Uterus (tissue), 4 donors: ENCODE measurements around the gene LPP. TPM values are rescaled to one million over a fixed set of nuclear protein-coding genes. Genes with fewer than 3 reads are reported as not detected.
A peak's percentile ranks its signal among the peaks of the same experiment; 100 is the strongest.

Source experiments
- DNase-seq, 2 donors: peaks; one replicate each; pipeline ENCODE4 v3.0.0-alpha.2; 2019 to 2020
- H3K27ac ChIP-seq, 2 donors: fragments of 200-600 bp; sonication (generic); 1 replicate in 1 of 2; 2 replicates in 1 of 2; pipeline ENCODE4 v1.5.1; 2016 to 2018
- H3K27me3 ChIP-seq, 2 donors: fragments of 200-600 bp; sonication (generic); one replicate each; pipeline ENCODE4 v1.5.1; 2018 to 2019; ENCODE audit warnings: control low read depth in 1 of 2
- H3K36me3 ChIP-seq, 2 donors: fragments of 200-600 bp; sonication (generic); one replicate each; pipeline ENCODE4 v1.5.1; 2019; ENCODE audit warnings: control low read depth in 1 of 2
- H3K4me1 ChIP-seq, 2 donors: fragments of 200-600 bp; sonication (generic); one replicate each; pipeline ENCODE4 v1.5.1; 2018 to 2019; ENCODE audit warnings: control low read depth in 1 of 2
- H3K4me3 ChIP-seq, 2 donors: fragments of 200-600 bp; sonication (generic); 1 replicate in 1 of 2; 2 replicates in 1 of 2; pipeline ENCODE4 v1.5.1; 2018 to 2019; ENCODE audit warnings: mild to moderate bottlenecking in 1 of 2
- H3K9me3 ChIP-seq, 2 donors: fragments of 200-600 bp; sonication (generic); one replicate each; pipeline ENCODE4 v1.5.1; 2019; ENCODE audit warnings: control low read depth in 1 of 2
- POLR2A ChIP-seq, 2 donors: fragments of 450-650 bp; IDR thresholded peaks; one replicate each; pipeline ENCODE4 v1.6.1; 2016; ENCODE audit warnings: antibody characterized with exemption in 2 of 2, mild to moderate bottlenecking in 1 of 2, moderate library complexity in 1 of 2
- intact Hi-C: fragments of 100-400 bp; cut with DNase I; formaldehyde crosslinking; loops from one replicate; pipeline ENCODE4 v1.15.1; 2023; ENCODE audit warnings: low total_unique reads
- total RNA-seq, 4 donors: library from RNA; depleted of rRNA in 3 of 4; stranded (reverse); fragments of >200 nt in 3 of 4; gene quantifications; one replicate each; pipeline versions ENCODE4 v1.1.0 to v1.2.4, GENCODE V29; 2014 to 2023
- TF ChIP-seq, protein P1 (sequence below), 4 experiments: fragments of 200-600 bp in 2 of 4; fragments of 450-650 bp in 2 of 4; sonication (generic) in 2 of 4; IDR thresholded peaks; one replicate each; pipeline ENCODE4 v1.5.1; 2016 to 2019; ENCODE audit warnings: antibody characterized with exemption in 4 of 4, mild to moderate bottlenecking in 2 of 4, moderate library complexity in 1 of 4
- donor health status: DM: yes; HTN: yes; CAD: no.

Gene LPP
- total RNA-seq, 4 donors from 2014 or later, result 180 to 1,374 (median 712) TPM

DNA sequence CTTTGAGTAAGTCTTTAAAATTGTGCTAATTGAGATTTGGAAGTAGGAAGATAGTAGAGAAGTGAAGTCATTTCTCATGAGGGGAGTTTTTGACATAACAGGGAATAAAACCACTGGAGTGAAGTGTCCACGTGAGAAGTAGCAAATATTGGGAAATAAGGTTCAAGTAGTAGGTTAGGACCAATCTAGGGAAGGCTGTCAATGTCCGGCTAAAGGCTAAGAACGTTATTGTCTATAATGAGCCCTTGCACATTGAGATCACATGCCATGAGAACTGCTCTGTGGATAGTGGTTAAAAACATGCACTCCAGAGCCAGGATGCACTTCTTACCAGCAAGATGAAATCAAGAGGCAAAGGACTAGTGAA, 557.9 kb downstream of the LPP start:
- no peak for DNase-seq
- TF ChIP-seq, protein P1, sequence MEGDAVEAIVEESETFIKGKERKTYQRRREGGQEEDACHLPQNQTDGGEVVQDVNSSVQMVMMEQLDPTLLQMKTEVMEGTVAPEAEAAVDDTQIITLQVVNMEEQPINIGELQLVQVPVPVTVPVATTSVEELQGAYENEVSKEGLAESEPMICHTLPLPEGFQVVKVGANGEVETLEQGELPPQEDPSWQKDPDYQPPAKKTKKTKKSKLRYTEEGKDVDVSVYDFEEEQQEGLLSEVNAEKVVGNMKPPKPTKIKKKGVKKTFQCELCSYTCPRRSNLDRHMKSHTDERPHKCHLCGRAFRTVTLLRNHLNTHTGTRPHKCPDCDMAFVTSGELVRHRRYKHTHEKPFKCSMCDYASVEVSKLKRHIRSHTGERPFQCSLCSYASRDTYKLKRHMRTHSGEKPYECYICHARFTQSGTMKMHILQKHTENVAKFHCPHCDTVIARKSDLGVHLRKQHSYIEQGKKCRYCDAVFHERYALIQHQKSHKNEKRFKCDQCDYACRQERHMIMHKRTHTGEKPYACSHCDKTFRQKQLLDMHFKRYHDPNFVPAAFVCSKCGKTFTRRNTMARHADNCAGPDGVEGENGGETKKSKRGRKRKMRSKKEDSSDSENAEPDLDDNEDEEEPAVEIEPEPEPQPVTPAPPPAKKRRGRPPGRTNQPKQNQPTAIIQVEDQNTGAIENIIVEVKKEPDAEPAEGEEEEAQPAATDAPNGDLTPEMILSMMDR (IDR thresholded peaks at IDR 0.05), result no peak
- TF ChIP-seq POLR2A (IDR thresholded peaks at IDR 0.05), result no peak
- intact Hi-C loops, result no loop called here
- Histone ChIP-seq H3K27ac (peak overlapping the region; percentile 17 to 61), H3K27me3 (no peaks in the 10 kb centered on the region), H3K4me1 (no peaks in the 10 kb centered on the region), H3K9me3 (no peaks in the 10 kb centered on the region), H3K36me3 (no peaks in the 10 kb centered on the region), H3K4me3 (no peak overlapping the region)

DNA sequence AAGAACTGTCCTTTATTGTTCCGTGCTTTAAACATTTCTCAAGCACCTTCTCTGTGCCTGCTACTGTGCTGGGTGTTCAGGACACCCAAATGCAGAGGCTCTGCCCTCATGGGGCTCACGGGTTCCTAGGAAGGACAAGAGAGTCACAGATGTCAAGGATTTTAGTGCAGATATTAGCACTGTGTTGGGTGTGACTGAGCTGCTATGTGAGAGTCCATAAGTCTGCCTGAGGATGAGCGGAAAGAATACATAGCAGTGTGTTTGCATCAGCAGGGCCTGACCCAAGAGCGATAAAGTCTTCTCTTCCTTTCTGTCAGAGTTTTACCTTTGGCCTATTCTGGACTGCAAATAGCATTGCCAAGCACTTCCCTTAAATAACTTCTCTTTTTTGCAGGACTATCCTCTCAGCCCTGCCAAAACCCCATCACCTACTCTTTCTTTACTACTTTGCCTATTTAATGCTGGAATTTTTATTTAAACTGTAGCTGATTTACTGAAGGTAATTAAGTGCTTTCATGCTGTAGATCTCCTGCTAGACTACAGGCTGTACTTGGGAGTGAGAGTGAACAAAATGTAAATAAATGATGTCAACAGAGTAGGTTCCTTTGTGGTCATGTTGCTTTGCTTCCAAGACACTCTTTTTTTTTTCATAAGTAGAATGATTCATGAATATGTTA, 558.4 kb downstream of the LPP start:
- Histone ChIP-seq H3K9me3 (no peaks in the 10 kb centered on the region), H3K4me1 (no peaks in the 10 kb centered on the region), H3K36me3 (no peaks in the 10 kb centered on the region), H3K4me3 (no peak overlapping the region), H3K27me3 (no peaks in the 10 kb centered on the region), H3K27ac (peak overlapping the region; percentile 17 to 61)
- intact Hi-C loops, result no loop called here
- DNase-seq, result no peak
- TF ChIP-seq, protein P1 (IDR thresholded peaks at IDR 0.05), result no peak
- TF ChIP-seq POLR2A (IDR thresholded peaks at IDR 0.05), result no peak

DNA sequence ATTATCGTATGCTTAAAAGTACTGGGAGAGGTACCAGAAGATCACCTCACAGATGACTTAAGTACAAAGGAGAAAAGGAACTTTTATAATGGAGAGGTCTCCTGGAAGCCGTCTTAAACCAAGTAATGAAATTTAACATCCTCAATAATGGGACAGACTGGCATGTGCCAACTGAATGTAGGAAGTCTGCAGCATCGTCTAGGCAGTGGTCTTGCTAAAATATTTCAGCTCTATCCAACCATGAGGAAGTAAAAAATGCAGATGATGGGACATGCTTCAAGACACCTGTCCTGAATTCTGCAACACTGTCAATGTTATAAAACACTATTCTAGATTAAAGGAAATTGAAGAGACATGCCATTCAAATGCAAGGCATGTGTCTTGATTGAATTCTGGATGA, 559.0 kb downstream of the LPP start:
- Histone ChIP-seq H3K9me3 (no peaks in the 10 kb centered on the region), H3K4me1 (no peaks in the 10 kb centered on the region), H3K4me3 (no peak overlapping the region), H3K27ac (peak overlapping the region in 1 of 2 donors; percentile 15), H3K27me3 (no peaks in the 10 kb centered on the region), H3K36me3 (no peaks in the 10 kb centered on the region)
- DNase-seq, result no peak
- TF ChIP-seq, protein P1 (IDR thresholded peaks at IDR 0.05), result no peak
- TF ChIP-seq POLR2A (IDR thresholded peaks at IDR 0.05), result no peak
- intact Hi-C loops, result no loop called here

DNA sequence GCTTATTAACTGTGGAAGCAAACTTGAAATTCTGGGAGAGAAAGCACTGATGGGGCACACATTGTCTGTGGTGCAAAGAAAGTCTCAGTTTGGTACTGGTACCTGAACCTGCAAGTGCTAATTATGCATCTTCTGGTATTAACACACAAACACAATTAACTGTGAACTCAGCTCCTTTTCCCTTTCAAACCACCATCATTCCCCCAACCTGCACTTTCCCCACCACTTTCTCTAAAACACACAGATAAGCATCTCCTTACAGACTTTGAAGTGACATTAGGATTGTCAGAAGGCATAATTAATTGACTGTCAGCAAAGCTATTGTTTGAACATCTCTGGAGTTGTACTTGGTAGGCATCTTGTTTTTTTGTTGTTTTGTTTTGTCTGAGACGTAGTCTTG, 565.6 kb downstream of the LPP start:
- no peak for DNase-seq
- TF ChIP-seq POLR2A (IDR thresholded peaks at IDR 0.05), result no peak
- TF ChIP-seq, protein P1 (IDR thresholded peaks at IDR 0.05), result no peak
- Histone ChIP-seq H3K36me3 (no peaks in the 10 kb centered on the region), H3K27me3 (no peaks in the 10 kb centered on the region), H3K4me3 (no peak overlapping the region), H3K4me1 (no peaks in the 10 kb centered on the region), H3K9me3 (no peaks in the 10 kb centered on the region), H3K27ac (no peak overlapping the region)
- intact Hi-C loops, result no loop called here

DNA sequence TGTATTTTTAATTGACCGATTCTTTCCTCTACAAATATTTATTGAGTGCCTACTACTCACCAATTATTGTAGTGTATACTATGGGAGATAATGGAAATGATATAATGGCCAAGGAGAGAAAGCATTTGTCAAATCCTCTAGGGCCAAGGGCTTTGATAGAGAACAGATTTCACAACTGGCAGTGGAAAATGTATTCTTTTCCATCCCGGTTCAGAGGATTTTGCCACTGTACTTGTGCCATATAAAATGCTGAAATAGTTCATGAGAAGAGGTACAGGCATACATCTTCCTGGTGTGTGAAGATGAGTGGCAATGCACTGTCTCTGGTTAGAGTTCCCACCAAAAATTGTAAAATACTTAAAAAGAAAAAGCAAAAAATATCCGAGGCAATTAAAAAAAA, 566.3 kb downstream of the LPP start:
- no peak for DNase-seq
- no peaks in the 10 kb centered on the region for H3K4me1 ChIP-seq
- intact Hi-C loops, result no loop called here

More for the DNA sequence above, 566.3 kb downstream of the LPP start:
- Histone ChIP-seq H3K27ac (no peak overlapping the region), H3K9me3 (no peaks in the 10 kb centered on the region), H3K4me3 (no peak overlapping the region), H3K27me3 (no peaks in the 10 kb centered on the region), H3K36me3 (no peaks in the 10 kb centered on the region)
- no peak for TF ChIP-seq POLR2A (IDR thresholded peaks at IDR 0.05)
- TF ChIP-seq, protein P1 (IDR thresholded peaks at IDR 0.05), result no peak
